Astrocyte (in vitro differentiated cells and primary cell): ENCODE measurements around the gene ACTN4. TPM values are rescaled to one million over a fixed set of nuclear protein-coding genes. Genes with fewer than 3 reads are reported as not detected.

Experiments
- DNase-seq: peaks from one replicate; pipeline ENCODE4 v3.0.0-alpha.2; 2010; ENCODE audit warnings: low read depth
- FAIRE-seq: peaks from 2 replicates; lab custom pipeline; 2011; peaks lifted over from hg19 to GRCh38; lab: Jason Lieb, UNC
- H2AFZ ChIP-seq: 2 replicates; pipeline ENCODE4 v1.6.0; 2012; ENCODE audit warnings: low read depth, low read length, inconsistent platforms
- H3K27ac ChIP-seq: 2 replicates; pipeline ENCODE4 v1.5.1; 2011; ENCODE audit warnings: low read depth, low read length, inconsistent platforms
- H3K27me3 ChIP-seq: 2 replicates; pipeline ENCODE4 v1.6.0; 2011; ENCODE audit warnings: low read length, inconsistent platforms; ENCODE audit not compliant: insufficient read depth
- H3K36me3 ChIP-seq: 2 replicates; pipeline ENCODE4 v1.5.1; 2011; ENCODE audit warnings: low read length, inconsistent platforms; ENCODE audit not compliant: insufficient read depth
- H3K4me1 ChIP-seq: 2 replicates; pipeline ENCODE4 v1.5.1; 2011; ENCODE audit warnings: low read length, inconsistent platforms; ENCODE audit not compliant: insufficient read depth
- H3K4me2 ChIP-seq: 2 replicates; pipeline ENCODE4 v1.6.0; 2012; ENCODE audit warnings: low read length, inconsistent platforms
- H3K4me3 ChIP-seq: 2 replicates; pipeline ENCODE4 v1.5.1; 2011; ENCODE audit warnings: low read depth, mild to moderate bottlenecking, low read length, inconsistent platforms; ENCODE audit not compliant: insufficient read depth
- H3K79me2 ChIP-seq: 2 replicates; pipeline ENCODE4 v1.6.0; 2012; ENCODE audit warnings: mild to moderate bottlenecking, low read length, inconsistent platforms; ENCODE audit not compliant: insufficient read depth
- H3K9ac ChIP-seq: 2 replicates; pipeline ENCODE4 v1.6.0; 2012; ENCODE audit warnings: mild to moderate bottlenecking, low read length, inconsistent platforms
- H3K9me3 ChIP-seq: 2 replicates; pipeline ENCODE4 v1.5.1; 2012; ENCODE audit warnings: low read depth, mild to moderate bottlenecking, low read length, inconsistent platforms; ENCODE audit not compliant: insufficient read depth
- H4K20me1 ChIP-seq: 2 replicates; pipeline ENCODE4 v1.6.0; 2012; ENCODE audit warnings: low read length, inconsistent platforms; ENCODE audit not compliant: insufficient read depth
- H3K27ac Mint-ChIP-seq: one replicate; pipeline ENCODE4 v1.8.0; 2021; ENCODE audit warnings: mild to moderate bottlenecking, mixed read lengths; ENCODE audit not compliant: unreplicated experiment
- H3K27me3 Mint-ChIP-seq: one replicate; pipeline ENCODE4 v1.8.0; 2021; ENCODE audit warnings: low read depth, mixed read lengths; ENCODE audit not compliant: unreplicated experiment
- H3K36me3 Mint-ChIP-seq: one replicate; pipeline ENCODE4 v1.8.0; 2021; ENCODE audit warnings: low read depth, mixed read lengths; ENCODE audit not compliant: unreplicated experiment
- H3K4me1 Mint-ChIP-seq: one replicate; pipeline ENCODE4 v1.8.0; 2021; ENCODE audit warnings: low read depth, mixed read lengths; ENCODE audit not compliant: unreplicated experiment
- H3K4me3 Mint-ChIP-seq: one replicate; pipeline ENCODE4 v1.8.0; 2021; ENCODE audit warnings: mild to moderate bottlenecking, moderate library complexity, mixed read lengths; ENCODE audit not compliant: unreplicated experiment
- H3K9me3 Mint-ChIP-seq: one replicate; pipeline ENCODE4 v1.8.0; 2021; ENCODE audit warnings: mild to moderate bottlenecking, mixed read lengths; ENCODE audit not compliant: unreplicated experiment
- EZH2 ChIP-seq: IDR thresholded peaks from 2 replicates; pipeline ENCODE4 v1.6.1; 2012; ENCODE audit warnings: mild to moderate bottlenecking, low read length, inconsistent platforms; ENCODE audit not compliant: insufficient read depth
- total RNA-seq: library from RNA; stranded (reverse); gene quantifications from 2 replicates; pipeline ENCODE4 v1.2.1, GENCODE V29; 2021
- TF ChIP-seq, protein P1 (sequence below): IDR thresholded peaks from 2 replicates; pipeline ENCODE4 v1.5.1; 2011; ENCODE audit warnings: low read depth, mild to moderate bottlenecking, inconsistent platforms, low read length, moderate library complexity; ENCODE audit not compliant: insufficient read depth

Gene ACTN4
- total RNA-seq, 1 donor from 2014 or later: 879 TPM

DNA sequence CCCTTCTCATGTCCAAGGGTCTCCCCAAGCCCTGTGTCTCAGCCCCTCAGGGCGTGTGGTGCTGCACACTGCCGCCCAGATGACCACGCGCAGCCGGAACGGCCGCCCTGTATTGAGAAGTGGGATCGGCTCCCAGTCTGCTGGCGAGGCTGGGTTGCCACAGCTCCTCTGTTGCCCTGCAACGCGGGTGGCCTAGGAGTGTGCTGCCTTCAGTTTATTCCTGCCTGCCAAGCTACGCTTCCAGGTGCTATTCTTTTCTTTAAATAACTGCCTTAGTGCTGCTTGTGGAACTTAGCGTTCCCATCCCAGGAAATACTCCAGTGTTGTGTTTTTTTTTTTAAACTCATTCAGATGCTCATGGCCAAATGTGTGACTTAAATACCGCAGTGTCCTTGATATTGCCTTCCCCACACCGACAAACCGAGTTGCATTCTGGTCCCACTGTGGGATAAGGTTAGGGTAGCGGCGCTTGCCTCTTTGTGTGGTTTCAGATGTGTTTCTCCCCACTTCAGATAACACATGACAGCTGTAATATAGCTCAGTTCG, 16.6 kb downstream of the ACTN4 start:
- Histone ChIP-seq H4K20me1 (peaks cover 72% of the 10 kb centered on the region), H3K4me1 (peaks cover 87% of the 10 kb centered on the region), H3K4me2 (peak overlapping the region; percentile 70), H3K27ac (peak overlapping the region; percentile 86), H3K79me2 (peaks cover 98% of the 10 kb centered on the region), H3K27me3 (no peaks in the 10 kb centered on the region), H3K9me3 (no peaks in the 10 kb centered on the region), H2AFZ (no peak overlapping the region), H3K36me3 (peaks cover 3% of the 10 kb centered on the region), H3K9ac (peak overlapping the region; percentile 77), H3K4me3 (no peak overlapping the region)
- peaks cover 12% of the 10 kb centered on the region for H3K36me3 Mint-ChIP-seq
- H3K4me1 Mint-ChIP-seq: peaks cover 90% of the 10 kb centered on the region
- DNase-seq (no peak), FAIRE-seq (no peak)
- peak overlapping the region; percentile 34 for H3K4me3 Mint-ChIP-seq
- H3K27me3 Mint-ChIP-seq: no peaks in the 10 kb centered on the region
- peak overlapping the region; percentile 81 for H3K27ac Mint-ChIP-seq
- no peaks in the 10 kb centered on the region for H3K9me3 Mint-ChIP-seq
- no peak for TF ChIP-seq EZH2
- TF ChIP-seq, protein P1, sequence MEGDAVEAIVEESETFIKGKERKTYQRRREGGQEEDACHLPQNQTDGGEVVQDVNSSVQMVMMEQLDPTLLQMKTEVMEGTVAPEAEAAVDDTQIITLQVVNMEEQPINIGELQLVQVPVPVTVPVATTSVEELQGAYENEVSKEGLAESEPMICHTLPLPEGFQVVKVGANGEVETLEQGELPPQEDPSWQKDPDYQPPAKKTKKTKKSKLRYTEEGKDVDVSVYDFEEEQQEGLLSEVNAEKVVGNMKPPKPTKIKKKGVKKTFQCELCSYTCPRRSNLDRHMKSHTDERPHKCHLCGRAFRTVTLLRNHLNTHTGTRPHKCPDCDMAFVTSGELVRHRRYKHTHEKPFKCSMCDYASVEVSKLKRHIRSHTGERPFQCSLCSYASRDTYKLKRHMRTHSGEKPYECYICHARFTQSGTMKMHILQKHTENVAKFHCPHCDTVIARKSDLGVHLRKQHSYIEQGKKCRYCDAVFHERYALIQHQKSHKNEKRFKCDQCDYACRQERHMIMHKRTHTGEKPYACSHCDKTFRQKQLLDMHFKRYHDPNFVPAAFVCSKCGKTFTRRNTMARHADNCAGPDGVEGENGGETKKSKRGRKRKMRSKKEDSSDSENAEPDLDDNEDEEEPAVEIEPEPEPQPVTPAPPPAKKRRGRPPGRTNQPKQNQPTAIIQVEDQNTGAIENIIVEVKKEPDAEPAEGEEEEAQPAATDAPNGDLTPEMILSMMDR: no peak

DNA sequence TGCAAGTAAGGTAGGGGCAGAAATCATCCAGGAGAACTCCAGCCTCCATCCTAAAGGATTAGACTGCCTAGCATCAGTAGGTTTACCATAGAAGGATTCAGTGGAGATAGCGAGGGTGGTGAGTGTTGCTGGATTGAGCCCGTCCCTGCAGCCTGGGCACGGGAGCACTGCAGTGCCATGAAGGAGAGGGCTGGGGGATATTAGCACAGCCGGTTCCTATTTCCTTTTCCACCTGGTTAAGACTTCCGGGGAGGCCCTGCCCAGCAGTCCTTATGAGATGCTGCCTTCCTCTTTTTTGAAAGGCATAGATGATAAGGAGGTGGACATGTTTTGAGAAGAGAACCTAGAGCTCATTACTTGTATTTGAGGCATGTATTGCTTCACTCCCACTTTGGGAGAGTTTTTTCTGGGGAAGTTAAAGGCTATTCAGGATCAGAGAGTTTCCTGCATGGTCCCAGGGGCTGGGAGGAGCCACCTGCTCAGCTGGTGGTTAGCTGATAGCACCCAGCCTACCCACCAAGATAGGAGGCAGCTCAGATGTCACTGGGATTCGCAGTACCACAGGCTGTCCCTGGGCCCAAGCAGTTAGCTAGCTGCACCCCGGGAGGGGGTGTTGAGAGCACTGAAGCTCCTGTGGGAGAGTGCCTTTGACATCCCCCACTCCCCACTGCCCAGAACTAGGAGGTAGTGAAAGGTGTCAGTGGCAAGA, 17.2 kb downstream of the ACTN4 start:
- H3K36me3 Mint-ChIP-seq: peaks cover 12% of the 10 kb centered on the region
- Histone ChIP-seq H3K9ac (peak overlapping the region; percentile 77), H4K20me1 (peaks cover 78% of the 10 kb centered on the region), H3K9me3 (no peaks in the 10 kb centered on the region), H3K4me3 (no peak overlapping the region), H3K36me3 (peaks cover 3% of the 10 kb centered on the region), H3K79me2 (peaks cover 98% of the 10 kb centered on the region), H3K27ac (peak overlapping the region; percentile 86), H3K4me2 (peak overlapping the region; percentile 70), H2AFZ (no peak overlapping the region), H3K27me3 (no peaks in the 10 kb centered on the region), H3K4me1 (peaks cover 86% of the 10 kb centered on the region)
- peaks cover 90% of the 10 kb centered on the region for H3K4me1 Mint-ChIP-seq
- peak overlapping the region; percentile 99 for H3K27ac Mint-ChIP-seq
- no peaks in the 10 kb centered on the region for H3K9me3 Mint-ChIP-seq
- no peak for FAIRE-seq
- TF ChIP-seq, protein P1: no peak
- TF ChIP-seq EZH2: no peak
- no peak for DNase-seq
- peak overlapping the region; percentile 34 for H3K4me3 Mint-ChIP-seq
- no peaks in the 10 kb centered on the region for H3K27me3 Mint-ChIP-seq
